Activated CD4-positive, alpha-beta memory T cell treated with anti-CD3 and anti-CD28 coated beads, Interleukin-2, amount 10 ng/mL, durations not matched to agents 7 days and 5 days (primary cell): ENCODE measurements around the gene ERC2. TPM values are rescaled to one million over a fixed set of nuclear protein-coding genes. Genes with fewer than 3 reads are reported as not detected.

Experiments
- CTCF ChIA-PET: fragments of 350-600 bp; sonication (Branson Sonifier 250); formaldehyde crosslinking; loops from one replicate; lab custom pipeline; 2021; ENCODE audit warnings: antibody characterized with exemption, inconsistent platforms; lab: Charles Lee
- POLR2A ChIA-PET: fragments of 350-600 bp; sonication (Branson Sonifier 250); formaldehyde crosslinking; loops from one replicate; lab custom pipeline; 2021; ENCODE audit warnings: antibody characterized with exemption; lab: Charles Lee
- DNase-seq: peaks from one replicate; pipeline ENCODE4 v3.0.0-alpha.2; 2020
- H3K27ac Mint-ChIP-seq: one replicate; pipeline ENCODE4 v1.8.0; 2021; ENCODE audit warnings: mild to moderate bottlenecking, mixed read lengths
- H3K27me3 Mint-ChIP-seq: one replicate; pipeline ENCODE4 v1.8.0; 2021; ENCODE audit warnings: mixed read lengths
- H3K36me3 Mint-ChIP-seq: one replicate; pipeline ENCODE4 v1.8.0; 2021; ENCODE audit warnings: low read depth, mixed read lengths
- H3K4me1 Mint-ChIP-seq: one replicate; pipeline ENCODE4 v1.8.0; 2021; ENCODE audit warnings: mixed read lengths
- H3K4me3 Mint-ChIP-seq: one replicate; pipeline ENCODE4 v1.8.0; 2021; ENCODE audit warnings: mild to moderate bottlenecking, mixed read lengths
- H3K9me3 Mint-ChIP-seq: one replicate; pipeline ENCODE4 v1.8.0; 2021; ENCODE audit warnings: mixed read lengths
- total RNA-seq, 2 experiments: library from RNA; stranded (reverse); gene quantifications; one replicate each; pipeline ENCODE4 v1.2.3, GENCODE V29; 2021

ERC2 gene
- total RNA-seq, 2 experiments from 2014 or later = not detected

DNA sequence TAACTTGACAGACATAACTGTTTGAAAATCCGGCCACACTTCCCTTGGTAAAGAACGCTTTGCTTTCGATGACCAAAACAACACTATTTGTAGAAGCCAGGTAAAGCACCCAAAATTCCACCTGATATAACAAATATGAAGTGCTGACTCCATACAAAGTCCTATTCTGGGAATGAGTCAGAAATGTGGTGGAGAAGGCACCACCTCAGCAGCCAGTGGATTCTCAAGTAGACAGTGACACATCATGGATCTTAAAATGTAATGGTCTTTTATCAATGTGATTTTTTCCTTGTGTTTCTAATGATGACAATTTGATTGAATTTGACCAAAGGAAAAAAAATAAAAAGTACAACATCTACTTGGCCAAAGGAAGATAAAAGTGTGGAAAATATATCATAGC, 846.2 kb downstream of the ERC2 start:
- ChIA-PET CTCF (no interaction called here), POLR2A (interaction anchor here (0.6 kb wide), 1 partner anchor 558 kb away, joined by 3 read pairs; no protein-coding TSS in a partner anchor)
- no peaks in the 10 kb centered on the region for H3K9me3 Mint-ChIP-seq
- no peaks in the 10 kb centered on the region for H3K36me3 Mint-ChIP-seq
- no peak overlapping the region for H3K27ac Mint-ChIP-seq
- no peaks in the 10 kb centered on the region for H3K4me1 Mint-ChIP-seq
- H3K27me3 Mint-ChIP-seq = no peaks in the 10 kb centered on the region
- H3K4me3 Mint-ChIP-seq = no peak overlapping the region
- DNase-seq = no peak

DNA sequence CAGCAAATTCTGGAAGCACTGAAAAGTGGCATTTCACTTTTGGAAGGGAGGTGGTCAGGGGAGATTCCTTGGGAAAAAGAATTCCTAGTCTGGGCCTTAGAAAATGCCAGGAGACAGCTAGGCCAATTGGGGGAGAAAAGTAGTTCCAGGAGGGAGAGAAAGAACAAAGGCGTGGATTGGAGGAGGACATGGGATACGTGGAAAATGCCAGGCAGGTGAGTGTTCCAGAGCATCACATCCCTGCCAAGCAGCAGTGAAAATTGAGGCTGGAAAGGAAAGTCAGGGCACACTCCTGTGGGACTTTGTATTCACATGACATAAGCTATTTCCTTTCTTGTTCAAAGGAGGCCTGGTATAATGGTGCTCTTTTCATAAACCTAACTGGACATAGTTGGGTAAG, 846.6 kb downstream of the ERC2 start:
- no peaks in the 10 kb centered on the region for H3K36me3 Mint-ChIP-seq
- POLR2A ChIA-PET = no interaction called here
- no peak overlapping the region for H3K4me3 Mint-ChIP-seq
- no peak for DNase-seq
- CTCF ChIA-PET = no interaction called here
- H3K4me1 Mint-ChIP-seq = no peaks in the 10 kb centered on the region
- no peaks in the 10 kb centered on the region for H3K27me3 Mint-ChIP-seq
- H3K9me3 Mint-ChIP-seq = no peaks in the 10 kb centered on the region
- no peak overlapping the region for H3K27ac Mint-ChIP-seq

DNA sequence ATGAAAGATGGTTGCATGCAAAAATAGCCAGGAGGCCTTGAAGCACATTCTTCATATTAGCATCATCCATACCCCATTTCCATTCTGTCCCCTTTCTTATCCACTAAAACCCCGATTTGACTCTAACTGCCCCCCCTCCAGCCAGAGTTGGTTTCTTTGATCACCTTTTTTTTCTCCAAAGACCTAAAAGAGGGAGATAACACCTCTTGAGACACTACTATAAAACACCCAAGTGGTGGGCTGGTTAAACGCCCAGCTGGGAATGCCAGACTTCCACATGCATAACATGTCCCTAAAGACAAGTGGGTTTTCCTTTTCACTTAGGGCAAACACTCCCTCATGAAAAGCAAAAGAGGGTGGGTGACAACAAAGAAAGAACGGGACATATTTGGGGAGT, 847.2 kb downstream of the ERC2 start:
- ChIA-PET CTCF (no interaction called here), POLR2A (no interaction called here)
- no peak for DNase-seq
- no peak overlapping the region for H3K27ac Mint-ChIP-seq
- no peaks in the 10 kb centered on the region for H3K9me3 Mint-ChIP-seq
- H3K4me3 Mint-ChIP-seq = no peak overlapping the region
- no peaks in the 10 kb centered on the region for H3K36me3 Mint-ChIP-seq
- H3K27me3 Mint-ChIP-seq = no peaks in the 10 kb centered on the region
- no peaks in the 10 kb centered on the region for H3K4me1 Mint-ChIP-seq

DNA sequence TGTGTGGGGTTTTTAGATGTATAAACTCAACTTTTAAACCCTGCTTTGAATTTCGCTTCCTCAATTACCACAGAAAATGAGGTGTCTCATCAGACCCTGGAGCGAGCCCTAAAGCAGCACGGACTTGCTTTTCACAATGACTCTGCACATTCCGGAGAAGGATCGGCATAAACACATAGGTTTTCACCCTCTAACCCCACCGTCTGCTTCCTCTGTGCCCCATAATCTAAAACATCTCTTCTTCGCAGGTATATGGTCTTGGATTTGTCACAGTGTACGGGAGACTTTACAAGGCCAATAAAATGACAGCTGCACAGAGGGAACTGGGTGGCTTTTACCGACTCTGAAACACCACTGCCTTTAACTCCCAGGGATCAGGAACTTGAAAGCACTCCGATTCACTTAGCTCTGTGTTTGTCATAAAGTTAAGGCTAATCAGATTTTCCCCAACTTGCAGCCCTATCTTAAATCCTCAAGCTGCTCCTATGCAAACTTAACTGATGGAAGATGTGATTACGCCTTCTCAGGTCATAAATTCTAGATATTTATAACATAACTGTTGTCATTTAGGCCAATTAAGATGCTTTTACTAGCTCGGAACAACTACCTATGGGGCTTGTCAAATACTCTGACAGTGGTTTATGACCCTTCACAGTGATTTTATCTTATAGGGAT, 847.8 kb downstream of the ERC2 start:
- H3K27me3 Mint-ChIP-seq = no peaks in the 10 kb centered on the region
- CTCF ChIA-PET = no interaction called here
- no peak overlapping the region for H3K27ac Mint-ChIP-seq
- no peaks in the 10 kb centered on the region for H3K9me3 Mint-ChIP-seq
- H3K36me3 Mint-ChIP-seq = no peaks in the 10 kb centered on the region
- DNase-seq = no peak
- no peak overlapping the region for H3K4me3 Mint-ChIP-seq
- POLR2A ChIA-PET = no interaction called here
- no peaks in the 10 kb centered on the region for H3K4me1 Mint-ChIP-seq

DNA sequence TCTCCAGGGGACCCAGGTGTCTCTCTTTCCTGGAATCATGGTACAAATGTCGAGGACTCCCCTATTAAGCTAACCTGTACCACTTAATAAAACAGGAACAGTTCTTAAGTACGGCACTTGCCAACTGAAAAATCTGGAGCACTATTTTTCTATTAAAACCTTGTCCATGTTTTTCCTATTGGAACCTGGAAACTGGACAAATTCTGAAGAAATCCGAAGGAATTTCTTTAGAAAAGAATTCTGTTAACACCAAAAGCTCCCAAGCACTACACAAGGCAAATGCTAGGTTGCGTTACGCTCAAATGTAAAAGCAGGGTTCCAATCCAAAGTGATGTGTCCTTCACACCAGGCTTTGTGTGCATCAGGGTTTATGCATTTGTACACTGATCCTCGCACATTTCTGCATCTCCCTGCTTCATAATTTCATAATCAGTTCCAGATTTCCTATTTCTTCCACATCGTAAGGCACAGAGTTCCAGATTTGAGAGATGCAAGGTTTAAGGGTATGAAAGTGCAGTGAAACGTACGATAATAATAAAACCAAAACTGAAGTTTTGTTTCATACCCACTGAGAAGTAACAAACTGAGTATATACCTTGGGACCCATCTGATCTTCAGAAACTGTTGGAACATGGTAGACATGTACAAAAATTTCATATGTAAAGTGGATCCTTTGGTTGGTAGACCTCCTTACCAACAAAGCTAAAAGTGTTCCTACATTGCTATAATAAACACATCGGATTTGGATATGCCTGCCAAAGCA, 849.0 kb downstream of the ERC2 start:
- Mint-ChIP-seq H3K9me3 (no peaks in the 10 kb centered on the region), H3K27me3 (no peaks in the 10 kb centered on the region), H3K4me3 (no peak overlapping the region), H3K27ac (no peak overlapping the region), H3K36me3 (no peaks in the 10 kb centered on the region), H3K4me1 (no peaks in the 10 kb centered on the region)
- no peak for DNase-seq
- ChIA-PET CTCF (no interaction called here), POLR2A (no interaction called here)

DNA sequence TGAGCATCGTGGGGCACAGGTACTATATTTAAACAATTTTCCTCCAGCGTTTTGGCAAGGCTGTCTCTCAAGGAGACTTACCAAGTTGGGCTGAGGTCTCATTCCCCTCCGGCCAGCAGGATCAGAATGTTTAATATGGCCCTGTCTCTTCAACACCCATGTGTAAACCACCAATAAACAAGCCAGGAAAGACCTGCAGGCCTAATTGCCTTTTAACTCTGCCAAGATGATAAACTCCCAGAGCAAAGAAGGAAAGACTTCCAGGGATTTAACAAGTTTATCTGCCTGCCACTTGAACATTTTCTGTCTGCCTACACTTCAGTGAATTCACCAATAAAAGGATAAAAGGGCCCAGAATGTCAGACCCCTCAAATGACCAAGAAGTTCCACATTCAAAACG, 850.9 kb downstream of the ERC2 start:
- CTCF ChIA-PET = no interaction called here
- Mint-ChIP-seq H3K27ac (no peak overlapping the region), H3K36me3 (no peaks in the 10 kb centered on the region), H3K4me3 (no peak overlapping the region), H3K9me3 (no peaks in the 10 kb centered on the region), H3K27me3 (no peaks in the 10 kb centered on the region), H3K4me1 (no peaks in the 10 kb centered on the region)
- POLR2A ChIA-PET = no interaction called here
- no peak for DNase-seq

DNA sequence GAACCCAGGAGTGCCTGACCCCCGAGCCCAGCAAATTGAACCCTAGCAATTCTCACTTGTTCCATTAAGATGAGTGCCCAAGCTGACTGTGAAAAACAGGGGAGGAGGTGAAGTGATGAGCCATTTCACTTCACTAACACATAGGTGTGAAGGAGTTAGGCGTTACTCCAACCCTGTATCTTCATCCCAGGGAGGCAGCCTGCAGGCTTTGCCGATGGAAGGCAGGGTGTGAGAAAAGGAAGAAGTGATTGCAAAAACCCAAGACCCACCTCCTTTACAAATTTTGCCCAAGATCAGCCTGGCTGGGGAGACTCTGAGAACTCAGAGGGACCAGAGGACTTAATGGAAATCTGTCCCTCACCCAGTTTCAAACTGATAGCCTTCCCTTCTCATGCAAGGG, 851.5 kb downstream of the ERC2 start:
- Mint-ChIP-seq H3K4me1 (no peaks in the 10 kb centered on the region), H3K36me3 (no peaks in the 10 kb centered on the region), H3K9me3 (no peaks in the 10 kb centered on the region), H3K27ac (no peak overlapping the region), H3K27me3 (no peaks in the 10 kb centered on the region), H3K4me3 (no peak overlapping the region)
- POLR2A ChIA-PET = no interaction called here
- CTCF ChIA-PET = no interaction called here
- DNase-seq = no peak

DNA sequence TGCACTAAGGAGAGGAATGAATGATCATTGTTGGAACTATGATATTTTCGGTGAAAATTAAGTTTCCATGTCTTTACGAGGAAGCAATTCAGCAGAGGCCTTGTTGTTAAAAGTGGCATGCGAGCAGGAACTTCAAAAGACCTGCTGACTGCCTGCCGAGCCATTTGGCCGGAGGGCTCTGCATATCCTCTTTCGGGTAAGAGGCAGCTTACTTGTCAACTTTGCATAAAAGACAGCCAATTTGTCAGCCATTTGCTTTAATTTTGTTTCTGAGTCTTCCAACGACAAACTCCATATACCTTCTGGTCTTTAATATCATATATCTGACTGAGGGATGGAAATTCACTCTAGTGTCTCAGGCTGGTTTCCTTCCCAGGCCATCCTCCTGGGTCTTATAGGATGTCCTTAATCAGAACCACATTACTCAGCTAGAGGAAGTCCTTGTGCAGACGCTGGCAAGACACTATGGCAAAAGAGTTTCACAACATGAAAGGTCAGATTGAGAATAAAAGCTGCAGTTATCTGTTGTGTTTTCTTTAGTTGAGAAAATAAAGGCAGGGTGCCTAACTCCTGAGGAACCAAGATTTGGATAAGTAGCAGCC, 852.5 kb downstream of the ERC2 start:
- Mint-ChIP-seq H3K27ac (no peak overlapping the region), H3K4me1 (no peaks in the 10 kb centered on the region), H3K9me3 (no peaks in the 10 kb centered on the region), H3K4me3 (no peak overlapping the region), H3K27me3 (no peaks in the 10 kb centered on the region), H3K36me3 (no peaks in the 10 kb centered on the region)
- ChIA-PET POLR2A (no interaction called here), CTCF (no interaction called here)
- no peak for DNase-seq

DNA sequence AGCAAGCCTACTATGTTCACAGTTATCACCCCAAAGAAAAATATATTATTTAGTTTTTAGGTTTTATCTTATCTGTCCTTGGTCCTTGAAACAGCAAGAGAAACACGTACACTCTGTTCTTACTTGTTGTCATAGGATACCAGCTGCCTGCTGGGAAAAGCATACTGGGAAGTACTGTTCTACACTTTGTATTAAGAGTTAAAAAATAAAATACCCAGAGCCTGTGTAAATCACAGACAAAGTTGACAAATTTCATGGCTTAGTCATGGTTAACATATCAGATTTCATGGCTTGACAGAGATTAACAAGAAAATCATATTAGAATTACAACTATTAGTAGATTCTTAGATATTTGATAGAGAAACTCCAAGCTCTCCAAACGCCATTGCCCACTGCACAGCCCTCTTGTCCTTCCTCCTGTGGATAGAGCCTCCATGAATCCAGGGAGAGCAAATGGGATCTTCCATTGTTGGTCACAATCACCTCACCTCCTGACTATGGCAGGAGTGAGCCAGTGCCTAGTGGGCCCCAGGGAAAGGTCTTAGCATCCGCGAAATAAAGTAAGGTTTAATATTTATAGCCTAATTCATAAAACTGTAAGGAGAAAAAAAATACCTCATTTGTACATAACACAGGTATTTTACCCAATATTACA, 853.1 kb downstream of the ERC2 start:
- H3K36me3 Mint-ChIP-seq = no peaks in the 10 kb centered on the region
- no peak overlapping the region for H3K27ac Mint-ChIP-seq
- DNase-seq = no peak
- CTCF ChIA-PET = no interaction called here
- no peaks in the 10 kb centered on the region for H3K27me3 Mint-ChIP-seq
- POLR2A ChIA-PET = no interaction called here
- H3K4me3 Mint-ChIP-seq = no peak overlapping the region
- H3K4me1 Mint-ChIP-seq = no peaks in the 10 kb centered on the region
- H3K9me3 Mint-ChIP-seq = no peaks in the 10 kb centered on the region

DNA sequence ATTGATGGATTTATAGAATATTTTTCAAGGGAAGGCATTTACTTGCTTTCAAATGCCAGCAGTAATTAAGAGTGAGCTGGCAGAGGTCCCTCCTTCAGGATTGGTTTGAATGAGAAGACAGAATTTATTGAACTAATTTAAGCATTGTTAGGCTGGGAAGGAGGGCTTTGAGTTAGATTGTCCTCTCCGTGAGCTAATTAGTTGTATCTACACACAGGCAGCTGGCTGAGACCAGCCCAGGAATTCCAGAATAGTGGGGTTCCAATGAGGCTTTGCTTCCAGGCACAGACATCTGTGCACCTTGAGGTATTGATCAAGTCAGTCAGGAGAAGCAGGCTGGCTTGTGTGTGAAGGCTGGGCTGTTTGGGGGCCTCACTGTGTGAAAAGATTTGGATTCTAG, 857.1 kb downstream of the ERC2 start:
- H3K4me1 Mint-ChIP-seq = no peaks in the 10 kb centered on the region
- H3K36me3 Mint-ChIP-seq = no peaks in the 10 kb centered on the region
- ChIA-PET POLR2A (no interaction called here), CTCF (no interaction called here)
- no peaks in the 10 kb centered on the region for H3K9me3 Mint-ChIP-seq
- H3K27ac Mint-ChIP-seq = no peak overlapping the region
- H3K4me3 Mint-ChIP-seq = no peak overlapping the region
- H3K27me3 Mint-ChIP-seq = no peaks in the 10 kb centered on the region
- DNase-seq = no peak

DNA sequence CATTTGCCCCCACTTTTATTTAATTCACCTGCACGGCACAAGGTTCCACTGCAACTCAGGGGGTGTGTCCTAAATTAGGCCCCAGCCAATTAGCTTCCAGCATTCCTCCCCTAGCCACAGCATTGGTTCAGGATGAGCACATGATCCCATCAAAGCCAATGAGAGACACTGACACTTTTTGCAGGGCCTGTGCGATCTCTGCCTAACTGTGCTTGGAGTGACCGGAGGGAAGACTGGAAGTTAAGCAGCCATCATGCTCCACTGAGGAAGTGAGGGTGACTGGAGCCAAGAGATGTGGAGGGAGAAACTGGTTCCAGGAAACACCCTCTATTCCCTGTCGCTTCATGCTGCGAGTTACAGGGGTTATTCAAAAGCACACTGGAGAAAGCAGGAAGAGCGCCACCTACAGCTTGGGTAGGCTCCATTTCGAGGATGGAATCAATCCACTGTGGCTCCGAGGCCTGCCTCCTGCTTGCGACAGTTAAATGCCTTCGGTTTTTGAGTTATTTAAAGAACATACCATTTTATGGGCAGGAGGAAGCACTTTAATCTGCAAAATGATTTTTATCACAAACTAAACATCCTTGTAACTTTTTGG, 858.9 kb downstream of the ERC2 start:
- Mint-ChIP-seq H3K27ac (no peak overlapping the region), H3K4me1 (no peaks in the 10 kb centered on the region), H3K4me3 (no peak overlapping the region), H3K36me3 (no peaks in the 10 kb centered on the region), H3K27me3 (no peaks in the 10 kb centered on the region), H3K9me3 (no peaks in the 10 kb centered on the region)
- POLR2A ChIA-PET = no interaction called here
- CTCF ChIA-PET = no interaction called here
- no peak for DNase-seq

DNA sequence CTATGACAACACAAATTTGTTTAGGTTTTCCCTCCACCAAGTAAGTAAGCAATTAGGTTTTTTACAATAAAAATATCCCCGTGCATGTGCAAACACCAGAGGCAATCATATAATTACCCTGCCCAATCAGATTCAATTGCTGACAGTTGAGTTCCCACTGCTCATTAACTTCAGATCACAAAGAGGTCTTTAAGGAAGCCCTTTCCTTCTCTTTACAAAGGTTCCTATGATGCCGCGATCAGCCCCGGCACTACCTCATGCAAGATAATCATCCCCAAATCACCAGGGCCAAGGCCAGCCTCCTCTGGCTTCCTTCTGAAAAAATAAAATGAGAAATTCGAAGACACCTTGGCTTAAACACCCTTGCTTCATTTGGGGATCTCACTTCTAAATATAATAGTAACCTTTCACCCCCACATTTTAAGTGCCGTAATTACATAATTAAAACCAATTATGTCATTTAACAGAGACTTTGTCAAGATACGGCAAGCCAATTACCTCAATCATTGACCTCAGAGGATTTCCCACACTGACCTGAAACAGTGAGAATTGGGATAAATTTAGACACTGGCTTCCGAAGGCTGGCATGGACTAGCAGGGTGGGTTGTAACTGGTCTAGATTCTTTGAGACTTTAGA, 859.8 kb downstream of the ERC2 start:
- no peaks in the 10 kb centered on the region for H3K27me3 Mint-ChIP-seq

More for the DNA sequence above, 859.8 kb downstream of the ERC2 start:
- no peak overlapping the region for H3K4me3 Mint-ChIP-seq
- ChIA-PET POLR2A (no interaction called here), CTCF (interaction anchor here (0.6 kb wide), 1 partner anchor 88 kb away, joined by 3 read pairs; no protein-coding TSS in a partner anchor)
- H3K27ac Mint-ChIP-seq = no peak overlapping the region
- no peaks in the 10 kb centered on the region for H3K9me3 Mint-ChIP-seq
- no peaks in the 10 kb centered on the region for H3K4me1 Mint-ChIP-seq
- no peaks in the 10 kb centered on the region for H3K36me3 Mint-ChIP-seq
- DNase-seq = no peak
